Endodermal cell (in vitro differentiated cells): ENCODE data around the gene RAI14. TPM values are rescaled to one million over a fixed set of nuclear protein-coding genes. Genes with fewer than 3 reads are reported as not detected.

Experiments
- DNase-seq: peaks from one replicate; pipeline ENCODE4 v3.0.0-alpha.2; 2017
- H3K27ac ChIP-seq: 2 replicates; pipeline ENCODE4 v1.5.1; 2013; ENCODE audit warnings: mild to moderate bottlenecking, low read depth, low read length, moderate library complexity
- H3K27me3 ChIP-seq: 2 replicates; pipeline ENCODE4 v1.6.1; 2013; ENCODE audit warnings: mild to moderate bottlenecking, low read length, moderate library complexity; ENCODE audit not compliant: insufficient read depth, control insufficient read depth, poor library complexity, severe bottlenecking
- H3K36me3 ChIP-seq: 2 replicates; pipeline ENCODE4 v1.7.0; 2013; ENCODE audit warnings: mild to moderate bottlenecking, low read length, moderate library complexity; ENCODE audit not compliant: control insufficient read depth, insufficient read depth
- H3K4me1 ChIP-seq: one replicate; pipeline ENCODE4 v1.7.0; 2013; ENCODE audit warnings: low read length; ENCODE audit not compliant: control insufficient read depth, insufficient read depth
- H3K4me3 ChIP-seq: 2 replicates; pipeline ENCODE4 v1.5.1; 2013; ENCODE audit warnings: mild to moderate bottlenecking, low read length, moderate library complexity
- H3K9ac ChIP-seq: 2 replicates; pipeline ENCODE4 v1.6.1; 2013; ENCODE audit warnings: mild to moderate bottlenecking, low read length, moderate library complexity; ENCODE audit not compliant: poor library complexity, severe bottlenecking; ENCODE audit errors: extremely low read depth
- H3K9me3 ChIP-seq: 2 replicates; pipeline ENCODE4 v1.6.1; 2013; ENCODE audit warnings: mild to moderate bottlenecking, low read length, moderate library complexity; ENCODE audit not compliant: control insufficient read depth
- H3K27ac Mint-ChIP-seq: 2 replicates; pipeline ENCODE4 v1.8.0; 2020; ENCODE audit warnings: mixed read lengths
- H3K27me3 Mint-ChIP-seq: 2 replicates; pipeline ENCODE4 v1.8.0; 2021; ENCODE audit warnings: mild to moderate bottlenecking, mixed read lengths; ENCODE audit not compliant: insufficient read depth
- H3K36me3 Mint-ChIP-seq: 2 replicates; pipeline ENCODE4 v1.8.0; 2020; ENCODE audit warnings: low read depth, mixed read lengths
- H3K4me1 Mint-ChIP-seq: 2 replicates; pipeline ENCODE4 v1.8.0; 2020; ENCODE audit warnings: mixed read lengths
- H3K4me3 Mint-ChIP-seq: 2 replicates; pipeline ENCODE4 v1.8.0; 2020; ENCODE audit warnings: mild to moderate bottlenecking, moderate library complexity, mixed read lengths
- H3K9me3 Mint-ChIP-seq: 2 replicates; pipeline ENCODE4 v1.8.0; 2020; ENCODE audit warnings: mild to moderate bottlenecking, mixed read lengths
- CTCF ChIP-seq: fragments of 200-600 bp; sonication (generic); conservative IDR thresholded peaks from 2 replicates; pipeline ENCODE4 v1.5.0; 2021; ENCODE audit warnings: antibody characterized with exemption, mild to moderate bottlenecking
- WGBS, 2 experiments: methylation state at CpG; one replicate each; pipeline versions ENCODE4 v1.1.5 to v1.1.7; 2013; ENCODE audit warnings: missing lambda C conversion rate in 2 of 2, mixed read lengths in 1 of 2; ENCODE audit not compliant: insufficient coverage in 1 of 2, insufficient read length in 1 of 2; 5-methylcytosine and 5-hydroxymethylcytosine counted together
- total RNA-seq, 2 donors: library from RNA; stranded (reverse); fragmentation: NEBNext Ultra II Directional in 1 of 2; extraction: Animal tissue kit (Norgen Biotek cat#: 25700) in 1 of 2; gene quantifications; 2 replicates in 1 of 2; 3 replicates in 1 of 2; pipeline ENCODE4 v1.2.1, GENCODE V29; 2021

Gene RAI14
- total RNA-seq, 2 donors from 2014 or later: 66.6 to 87.5 TPM

DNA sequence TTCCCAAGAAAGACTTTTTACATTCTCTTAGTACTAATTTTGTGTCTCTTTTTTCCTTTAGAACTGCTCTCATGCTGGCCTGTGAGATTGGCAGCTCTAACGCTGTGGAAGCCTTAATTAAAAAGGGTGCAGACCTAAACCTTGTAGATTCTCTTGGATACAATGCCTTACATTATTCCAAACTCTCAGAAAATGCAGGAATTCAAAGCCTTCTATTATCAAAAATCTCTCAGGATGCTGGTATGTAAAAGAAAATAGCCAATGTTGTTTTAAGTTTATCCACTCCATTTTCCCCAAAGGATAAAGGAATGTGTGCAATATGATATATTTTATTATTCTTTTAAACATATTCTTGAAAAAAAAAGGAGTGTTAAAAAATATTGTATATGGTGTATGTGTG is 155.6 kb downstream of the RAI14 start:
- Histone ChIP-seq H3K4me3 (no peak overlapping the region), H3K27me3 (no peaks in the 10 kb centered on the region), H3K4me1 (no peaks in the 10 kb centered on the region), H3K9me3 (no peaks in the 10 kb centered on the region), H3K27ac (no peak overlapping the region), H3K9ac (no peak overlapping the region), H3K36me3 (peaks cover 52% of the 10 kb centered on the region)
- DNase-seq: no peak
- H3K9me3 Mint-ChIP-seq: no peaks in the 10 kb centered on the region
- TF ChIP-seq CTCF: no peak
- 80% methylated on average over 1 of the region's 1 CpG; no CpG with 5 or more reads in 1 of the 2 experiments for WGBS, 2 experiments
- H3K4me3 Mint-ChIP-seq: no peak overlapping the region
- no peaks in the 10 kb centered on the region for H3K27me3 Mint-ChIP-seq
- H3K4me1 Mint-ChIP-seq: no peaks in the 10 kb centered on the region
- peaks cover 18% of the 10 kb centered on the region for H3K36me3 Mint-ChIP-seq
- no peak overlapping the region for H3K27ac Mint-ChIP-seq

- Mint-ChIP-seq H3K4me3 (no peak overlapping the region), H3K4me1 (no peaks in the 10 kb centered on the region), H3K36me3 (peaks cover 25% of the 10 kb centered on the region), H3K27ac (no peak overlapping the region), H3K27me3 (no peaks in the 10 kb centered on the region), H3K9me3 (no peaks in the 10 kb centered on the region)
- H3K27ac ChIP-seq: no peak overlapping the region
- peaks cover 64% of the 10 kb centered on the region for H3K36me3 ChIP-seq
- H3K9ac ChIP-seq: no peak overlapping the region
- no peak for DNase-seq
- H3K27me3 ChIP-seq: no peaks in the 10 kb centered on the region
- WGBS, 2 experiments: 99% methylated on average over 3 of the region's 3 CpGs; no CpG with 5 or more reads in 1 of the 2 experiments
- no peak for TF ChIP-seq CTCF
- no peaks in the 10 kb centered on the region for H3K9me3 ChIP-seq
- no peak overlapping the region for H3K4me3 ChIP-seq
- H3K4me1 ChIP-seq: no peaks in the 10 kb centered on the region
These were observed 157.4 kb downstream of the RAI14 start for GRCh38 chr5:34813509-34813908.

DNA sequence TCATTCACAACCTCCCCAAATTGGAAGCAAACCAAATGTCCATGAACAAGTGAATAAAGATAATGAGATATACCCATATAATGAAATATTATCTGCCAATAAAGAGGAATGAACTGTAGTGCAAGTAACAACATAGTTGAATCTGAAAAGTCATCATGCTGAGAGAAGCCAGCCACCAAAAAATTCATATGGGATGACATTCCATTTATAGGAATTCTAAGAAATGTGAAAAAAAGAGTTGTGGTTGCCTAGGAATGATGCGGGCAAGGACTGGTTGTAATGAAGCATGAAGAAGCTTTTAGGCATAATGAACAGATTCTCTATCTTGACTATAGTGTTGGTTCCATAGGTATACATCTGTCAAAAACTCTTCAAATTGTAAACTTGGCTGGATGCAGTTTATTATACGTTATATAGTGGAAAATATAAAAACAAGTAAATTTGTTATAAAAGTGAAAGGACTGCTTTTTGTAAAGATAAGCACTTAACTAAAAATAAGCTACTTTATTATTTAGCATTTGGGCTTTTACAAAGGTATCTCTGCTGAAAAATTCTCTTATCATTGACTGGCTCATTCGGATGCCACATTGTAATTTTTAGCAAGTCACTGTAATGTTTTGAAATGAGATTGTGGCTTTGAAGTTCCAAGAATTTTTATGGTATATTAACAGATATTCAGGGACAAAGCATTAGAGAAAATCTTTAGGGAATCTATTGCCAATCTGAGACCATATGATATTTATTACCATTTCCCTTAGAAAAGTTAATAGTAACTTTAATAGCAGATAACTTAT is 161.6 kb downstream of the RAI14 start:
- Histone ChIP-seq H3K27ac (no peak overlapping the region), H3K27me3 (no peaks in the 10 kb centered on the region)
- no peaks in the 10 kb centered on the region for H3K27me3 Mint-ChIP-seq

More for the DNA sequence above, 161.6 kb downstream of the RAI14 start:
- no peak for TF ChIP-seq CTCF
- Histone ChIP-seq H3K9ac (no peak overlapping the region), H3K4me1 (no peaks in the 10 kb centered on the region), H3K4me3 (no peak overlapping the region), H3K9me3 (no peaks in the 10 kb centered on the region), H3K36me3 (peaks cover 69% of the 10 kb centered on the region)
- no peak for DNase-seq
- WGBS, 2 experiments: 88 to 94% methylated on average over 1 to 3 of the region's 3 CpGs
- Mint-ChIP-seq H3K4me1 (no peaks in the 10 kb centered on the region), H3K27ac (no peak overlapping the region), H3K36me3 (peaks cover 34% of the 10 kb centered on the region), H3K4me3 (no peak overlapping the region), H3K9me3 (no peaks in the 10 kb centered on the region)
